GM23338 (cell line): ENCODE data around the gene LMO2. TPM values are rescaled to one million over a fixed set of nuclear protein-coding genes. Genes with fewer than 3 reads are reported as not detected.

Experiments
- ATAC-seq: fragments of 200-7000 bp; cut with Tn5 transposase; 3 replicates; pipeline ENCODE4 v1.9.1; 2020
- DNase-seq: peaks from one replicate; pipeline ENCODE4 v3.0.0-alpha.2; 2015; ENCODE audit warnings: low spot score
- H2AFZ ChIP-seq: fragments of 200-600 bp; sonication (generic); 2 replicates; pipeline ENCODE4 v1.8.0; 2016; ENCODE audit warnings: antibody characterized with exemption, mild to moderate bottlenecking, moderate library complexity
- H3F3A ChIP-seq: fragments of 200-600 bp; sonication (generic); replicated peaks from 2 replicates; pipeline ENCODE4 v1.8.0; 2017; ENCODE audit warnings: antibody characterized with exemption, mixed run types, low read depth
- H3K27ac ChIP-seq: fragments of 200-600 bp; sonication (generic); 2 replicates; pipeline ENCODE4 v1.6.1; 2016; ENCODE audit warnings: low read depth
- H3K27me3 ChIP-seq: fragments of 200-600 bp; sonication (generic); 2 replicates; pipeline ENCODE4 v1.8.0; 2016; ENCODE audit warnings: mild to moderate bottlenecking, mixed run types, moderate library complexity; ENCODE audit not compliant: insufficient read depth
- H3K36me3 ChIP-seq: fragments of 200-600 bp; sonication (generic); 2 replicates; pipeline ENCODE4 v1.8.0; 2016; ENCODE audit warnings: mild to moderate bottlenecking; ENCODE audit not compliant: insufficient read depth
- H3K4me1 ChIP-seq: fragments of 200-600 bp; sonication (generic); 2 replicates; pipeline ENCODE4 v1.8.0; 2016; ENCODE audit warnings: mild to moderate bottlenecking, moderate library complexity; ENCODE audit not compliant: insufficient read depth
- H3K4me2 ChIP-seq: fragments of 200-600 bp; sonication (generic); 2 replicates; pipeline ENCODE4 v1.7.1; 2017; ENCODE audit warnings: mixed run types
- H3K4me3 ChIP-seq: fragments of 200-600 bp; sonication (generic); 2 replicates; pipeline ENCODE4 v1.6.1; 2016; ENCODE audit warnings: mixed run types
- H3K79me2 ChIP-seq: fragments of 200-600 bp; sonication (generic); replicated peaks from 2 replicates; pipeline ENCODE4 v1.8.0; 2017; ENCODE audit warnings: mild to moderate bottlenecking; ENCODE audit not compliant: insufficient read depth
- H3K9me2 ChIP-seq: fragments of 200-600 bp; sonication (generic); 2 replicates; pipeline ENCODE4 v1.8.0; 2017; ENCODE audit not compliant: insufficient read depth
- H4K20me1 ChIP-seq: fragments of 200-600 bp; sonication (generic); replicated peaks from 2 replicates; pipeline ENCODE4 v1.8.0; 2017; ENCODE audit warnings: mild to moderate bottlenecking; ENCODE audit not compliant: insufficient read depth
- H3K27ac Mint-ChIP-seq: 2 replicates; pipeline ENCODE4 v1.8.0; 2020; ENCODE audit warnings: inconsistent platforms, mild to moderate bottlenecking, moderate library complexity, mixed read lengths
- H3K27me3 Mint-ChIP-seq: 3 replicates; pipeline ENCODE4 v1.8.0; 2022; ENCODE audit warnings: low read depth, mild to moderate bottlenecking, moderate library complexity, mixed read lengths, inconsistent platforms; ENCODE audit not compliant: insufficient read depth, poor library complexity
- H3K36me3 Mint-ChIP-seq: 3 replicates; pipeline ENCODE4 v1.8.0; 2021; ENCODE audit warnings: low read depth, mild to moderate bottlenecking, inconsistent platforms, moderate library complexity, mixed read lengths
- H3K4me1 Mint-ChIP-seq: 3 replicates; pipeline ENCODE4 v1.8.0; 2020; ENCODE audit warnings: mild to moderate bottlenecking, inconsistent platforms, mixed read lengths
- H3K4me3 Mint-ChIP-seq: 3 replicates; pipeline ENCODE4 v1.8.0; 2021; ENCODE audit warnings: moderate library complexity, mild to moderate bottlenecking, inconsistent platforms, mixed read lengths
- H3K9me3 Mint-ChIP-seq: 3 replicates; pipeline ENCODE4 v1.8.0; 2020; ENCODE audit warnings: moderate library complexity, mild to moderate bottlenecking, inconsistent platforms, mixed read lengths
- CREB1 ChIP-seq: fragments of 250-450 bp; sonication (Bioruptor Pico); IDR thresholded peaks from 2 replicates; pipeline ENCODE4 v1.5.0; 2020; ENCODE audit warnings: low read depth, mild to moderate bottlenecking, moderate library complexity
- ETS1 ChIP-seq: IDR thresholded peaks from 2 replicates; pipeline ENCODE4 v1.6.1; 2016; ENCODE audit warnings: antibody characterized with exemption
- EZH2 ChIP-seq: fragments of 200-600 bp; sonication (generic); IDR thresholded peaks from one replicate; pipeline ENCODE4 v1.8.0; 2017; ENCODE audit warnings: antibody characterized with exemption, mild to moderate bottlenecking, low read depth; ENCODE audit not compliant: unreplicated experiment
- EZH2phosphoT487 ChIP-seq: fragments of 200-600 bp; sonication (generic); IDR thresholded peaks from one replicate; pipeline ENCODE4 v1.8.1; 2018; ENCODE audit warnings: antibody characterized with exemption; ENCODE audit not compliant: unreplicated experiment
- JUNB ChIP-seq: IDR thresholded peaks from one replicate; pipeline ENCODE4 v1.6.1; 2016; ENCODE audit warnings: antibody characterized with exemption; ENCODE audit not compliant: unreplicated experiment
- NANOG ChIP-seq: IDR thresholded peaks from 2 replicates; pipeline ENCODE4 v1.6.1; 2016; ENCODE audit warnings: antibody characterized with exemption, borderline replicate concordance
- POLR2AphosphoS5 ChIP-seq: IDR thresholded peaks from 2 replicates; pipeline ENCODE4 v1.6.1; 2016; ENCODE audit warnings: antibody characterized with exemption, low read depth
- REST ChIP-seq: IDR thresholded peaks from one replicate; pipeline ENCODE4 v1.6.1; 2018; ENCODE audit warnings: antibody characterized with exemption; ENCODE audit not compliant: unreplicated experiment
- STAT1 ChIP-seq: IDR thresholded peaks from one replicate; pipeline ENCODE4 v1.6.1; 2016; ENCODE audit warnings: antibody characterized with exemption; ENCODE audit not compliant: unreplicated experiment
- ZNF331 ChIP-seq: fragments of 250-450 bp; sonication (Bioruptor Pico); IDR thresholded peaks from 2 replicates; pipeline ENCODE4 v1.5.0; 2020; ENCODE audit warnings: low read depth, mild to moderate bottlenecking, moderate library complexity
- polyA plus RNA-seq: library from polyadenylated mRNA; unstranded; fragments of >200 nt; fragmentation: Nextera tagmentation; extraction: Ambion mirVana; gene quantifications from 2 replicates; pipeline ENCODE4 v1.2.1, GENCODE V29; 2016
- total RNA-seq: library from RNA; depleted of rRNA; stranded (reverse); fragments of >200 nt; shearing (Covaris generic); gene quantifications from 2 replicates; pipeline ENCODE4 v1.2.3, GENCODE V29; 2014

Gene LMO2
- total and polyA plus RNA-seq, 2 experiments from 2014 or later, result 1.4 to 3.1 TPM

- TF ChIP-seq REST (no peak), POLR2AphosphoS5 (no peak), NANOG (no peak), EZH2phosphoT487 (no peak), JUNB (no peak), ZNF331 (CRISPR knock-in tag) (no peak)
Observed at GRCh38 chr11:33926671-33927552, 35.0 kb upstream of the LMO2 start (continued).

- H3K27ac ChIP-seq, result no peak overlapping the region
- H4K20me1 ChIP-seq, result no peaks in the 10 kb centered on the region
- H3K79me2 ChIP-seq, result no peaks in the 10 kb centered on the region
- Mint-ChIP-seq H3K4me1 (peaks cover 5% of the 10 kb centered on the region), H3K27me3 (peaks cover 4% of the 10 kb centered on the region), H3K4me3 (no peak overlapping the region), H3K9me3 (no peaks in the 10 kb centered on the region), H3K36me3 (no peaks in the 10 kb centered on the region), H3K27ac (no peak overlapping the region)
- no peak overlapping the region for H3K4me3 ChIP-seq
- no peak overlapping the region for H2AFZ ChIP-seq
- no peaks in the 10 kb centered on the region for H3K4me1 ChIP-seq
- DNase-seq (no peak), ATAC-seq (no peak)
- no peaks in the 10 kb centered on the region; the same call in 1 of the 2 replicates for H3K9me2 ChIP-seq
- TF ChIP-seq ZNF331 (CRISPR knock-in tag), result no peak
- TF ChIP-seq STAT1, result no peak
- no peak for TF ChIP-seq NANOG
- TF ChIP-seq EZH2, result no peak
- TF ChIP-seq POLR2AphosphoS5, result no peak
- TF ChIP-seq REST, result no peak
- TF ChIP-seq CREB1 (CRISPR knock-in tag), result no peak
- no peak for TF ChIP-seq ETS1
- no peak overlapping the region for H3K4me2 ChIP-seq
- H3F3A ChIP-seq, result no peaks in the 10 kb centered on the region
- H3K27me3 ChIP-seq, result no peaks in the 10 kb centered on the region
- no peaks in the 10 kb centered on the region for H3K36me3 ChIP-seq
Observed at GRCh38 chr11:33924341-33924740, 32.5 kb upstream of the LMO2 start.
